HL-60 (cell line): ENCODE data around the gene CIT.

Experiments
- DNase-seq, 2 experiments: peaks; one replicate each; pipeline ENCODE4 v3.0.0-alpha.2; 2010 to 2020; ENCODE audit warnings: low read depth in 1 of 2, low spot score in 1 of 2
- H3K27ac ChIP-seq: fragments of 250-450 bp; sonication (Bioruptor Pico); replicated peaks from 2 replicates; pipeline ENCODE4 v1.5.1; 2020; ENCODE audit warnings: mild to moderate bottlenecking, moderate library complexity
- H3K27me3 ChIP-seq: fragments of 250-450 bp; sonication (Bioruptor Pico); 2 replicates; pipeline ENCODE4 v1.5.1; 2021; ENCODE audit warnings: mild to moderate bottlenecking, moderate library complexity; ENCODE audit not compliant: insufficient read depth, poor library complexity, severe bottlenecking
- H3K4me3 ChIP-seq: replicated peaks from 2 replicates; pipeline ENCODE4 v1.5.1; 2011; ENCODE audit warnings: mild to moderate bottlenecking, control low read depth, low read length; ENCODE audit not compliant: insufficient read depth
- CTCF ChIP-seq: IDR thresholded peaks from one replicate; pipeline ENCODE4 v1.5.1; 2011; ENCODE audit warnings: low read length, control low read depth, inconsistent platforms; ENCODE audit not compliant: insufficient read depth
- GABPA ChIP-seq: IDR thresholded peaks from 2 replicates; pipeline ENCODE4 v1.6.1; 2012; ENCODE audit warnings: low read depth
- POLR2AphosphoS5 ChIP-seq: IDR thresholded peaks from 2 replicates; pipeline ENCODE4 v1.6.1; 2012; ENCODE audit warnings: low read depth
- REST ChIP-seq: IDR thresholded peaks from 2 replicates; pipeline ENCODE4 v1.6.1; 2012; ENCODE audit warnings: low read depth; ENCODE audit not compliant: insufficient replicate concordance
- SPI1 ChIP-seq: IDR thresholded peaks from 2 replicates; pipeline ENCODE4 v1.6.1; 2012; ENCODE audit warnings: low read depth, mild to moderate bottlenecking, borderline replicate concordance

The CIT gene

GRCh38 chr12:119791453-119791852, 85.7 kb downstream of the CIT start:
- Histone ChIP-seq H3K27me3 (no peaks in the 10 kb centered on the region), H3K4me3 (no peak overlapping the region), H3K27ac (no peak overlapping the region)
- no peak for DNase-seq
- TF ChIP-seq POLR2AphosphoS5, result no peak
- no peak for TF ChIP-seq CTCF
- TF ChIP-seq REST, result no peak
- no peak for TF ChIP-seq GABPA
- no peak for TF ChIP-seq SPI1

- H3K27me3 ChIP-seq, result no peaks in the 10 kb centered on the region
- DNase-seq, result no peak
- TF ChIP-seq REST (no peak), GABPA (no peak), SPI1 (no peak), POLR2AphosphoS5 (no peak), CTCF (no peak)
- H3K27ac ChIP-seq, result no peak overlapping the region
- no peak overlapping the region for H3K4me3 ChIP-seq
Measured at GRCh38 chr12:119788786-119789185, 88.3 kb downstream of the CIT start.

- no peak for DNase-seq
- Histone ChIP-seq H3K4me3 (no peak overlapping the region), H3K27me3 (no peaks in the 10 kb centered on the region), H3K27ac (no peak overlapping the region)
- TF ChIP-seq SPI1, result no peak
- no peak for TF ChIP-seq POLR2AphosphoS5
- TF ChIP-seq GABPA, result no peak
- no peak for TF ChIP-seq CTCF
- TF ChIP-seq REST, result no peak
Measured at GRCh38 chr12:119786539-119786938, 90.6 kb downstream of the CIT start.
